HG03469 (cell line): ENCODE data around the gene IL23A.
A peak's percentile ranks its signal among the peaks of the same experiment; 100 is the strongest.

Experiments
- ATAC-seq: cut with Tn5 transposase; IDR thresholded peaks from one replicate; pipeline ENCODE4 v1.9.1; 2021; ENCODE audit warnings: mild to moderate bottlenecking, moderate library complexity, moderate number of reproducible peaks; ENCODE audit not compliant: unreplicated experiment

Gene IL23A

DNA sequence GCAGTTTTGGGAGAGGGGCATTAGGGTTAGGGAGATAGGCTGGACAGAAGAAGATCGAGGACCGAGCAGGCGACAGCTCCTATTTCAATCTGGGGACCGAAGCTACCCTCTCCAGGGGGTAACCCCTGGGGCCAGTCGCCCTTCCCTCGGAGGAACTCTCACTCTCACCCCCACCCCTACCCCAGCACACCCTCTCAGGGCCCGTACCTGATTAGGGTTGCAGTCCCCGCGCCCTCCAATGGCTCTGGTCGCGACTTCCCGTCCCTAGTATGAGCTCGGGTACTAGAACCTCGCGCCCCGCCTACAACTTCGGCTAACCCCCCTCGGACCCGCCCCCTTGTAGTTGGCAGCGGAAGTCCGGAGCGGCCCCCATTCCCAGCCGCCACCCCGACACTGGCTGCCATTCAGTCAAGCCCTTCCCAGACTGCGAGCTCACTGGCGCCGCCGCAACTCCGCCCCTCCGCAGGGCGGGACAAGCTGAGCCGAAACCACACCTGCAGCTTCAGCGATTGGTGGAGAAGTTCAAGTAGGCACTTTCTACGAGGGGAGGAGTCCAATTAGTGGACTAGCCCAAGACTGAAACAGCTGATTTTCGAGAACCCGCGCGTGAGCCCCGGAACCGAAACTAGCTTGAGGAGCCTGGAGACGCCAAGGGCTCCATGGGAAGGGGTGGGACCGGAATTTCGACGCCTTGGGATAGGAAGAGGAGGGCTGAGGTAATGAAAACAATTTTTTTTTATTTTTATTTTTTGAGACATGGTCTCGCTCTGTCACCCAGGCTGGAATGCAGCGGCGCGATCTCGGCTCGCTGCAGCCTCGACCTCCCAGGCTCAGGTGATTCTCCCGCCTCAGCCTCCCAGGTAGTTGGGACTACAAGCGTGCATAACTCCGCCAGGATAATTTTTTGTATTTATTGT, 21.4 kb downstream of the IL23A start, which contains the start of gene STAT2:
Gene STAT2 (minus strand): TSS at position 257 of the 917 bp plus-strand sequence. CDS start 3,536 bp downstream, outside the sequence.
- ATAC-seq = peak; percentile 90

DNA sequence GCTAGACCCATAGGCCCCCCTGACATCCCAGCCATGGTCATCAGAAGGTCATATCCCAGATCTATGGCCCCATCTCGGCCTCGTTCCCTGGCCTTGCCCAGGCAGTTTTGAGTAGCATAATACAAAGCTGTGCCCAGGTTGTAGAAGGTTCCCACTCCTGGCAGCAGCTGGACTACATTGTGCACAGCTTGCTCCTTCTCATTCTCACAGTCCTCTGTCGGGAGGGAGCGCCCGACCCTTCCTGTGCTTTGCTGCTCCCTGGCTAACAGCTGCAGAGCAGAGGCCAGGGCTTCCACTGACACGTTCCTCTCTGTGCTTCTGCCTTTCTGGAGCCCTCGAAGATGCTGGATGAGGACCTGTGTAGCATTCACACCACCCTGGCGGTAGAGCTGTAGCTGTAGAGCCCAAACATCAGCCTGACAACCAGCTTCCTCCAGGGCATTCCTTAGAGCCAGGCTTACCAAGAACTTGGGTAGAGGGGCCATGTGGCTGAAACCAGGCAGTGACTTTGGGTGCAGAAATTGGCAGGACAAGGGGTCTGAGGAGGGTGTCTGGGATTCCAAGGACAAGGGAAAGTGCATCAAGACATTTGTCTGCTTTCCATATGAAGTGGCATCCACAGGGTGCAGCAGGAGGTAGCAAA, 22.9 kb downstream of the IL23A start:
- no peak for ATAC-seq

DNA sequence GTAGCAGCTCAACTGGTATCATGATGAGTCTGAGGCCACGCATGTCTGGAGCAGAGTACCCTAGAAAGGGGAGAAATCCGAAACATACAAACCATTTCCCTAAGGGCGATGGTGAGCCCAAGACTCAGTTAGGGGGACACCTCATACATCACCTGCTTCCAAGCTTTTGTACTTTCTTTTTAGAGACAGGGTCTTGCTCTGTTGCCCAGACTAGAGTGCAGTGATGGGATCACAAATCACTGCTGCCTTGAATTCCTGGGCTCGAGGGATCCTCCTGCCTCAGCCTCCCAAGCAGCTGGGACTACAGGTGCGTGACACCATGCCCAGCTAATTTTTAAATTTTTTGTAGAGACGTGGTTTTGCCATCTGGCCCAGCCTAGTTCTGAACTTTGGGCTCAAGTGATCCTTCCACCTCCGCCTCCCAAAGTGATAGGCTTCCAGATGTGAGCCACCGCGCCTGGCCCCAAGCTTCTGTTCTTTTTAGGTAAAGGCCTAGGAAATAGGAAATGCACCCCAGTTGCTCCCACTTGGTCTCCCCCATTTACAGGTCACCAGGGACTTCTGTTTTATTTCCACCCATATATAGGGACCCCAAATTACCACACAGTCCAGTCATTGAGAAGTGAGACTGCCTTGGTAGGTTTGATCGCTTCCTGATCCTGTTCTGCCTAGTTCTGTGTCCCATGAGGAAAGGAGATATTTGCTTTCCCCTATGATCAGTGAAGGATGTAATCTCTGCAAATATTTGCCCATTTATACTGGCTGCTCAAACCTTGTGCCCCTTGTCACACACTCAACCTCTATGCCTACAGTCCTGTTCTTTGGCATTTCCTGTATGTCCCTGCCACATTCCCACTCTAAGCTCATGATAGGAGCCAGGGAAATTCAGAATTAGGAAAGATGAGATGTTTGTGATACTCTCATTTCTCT, 23.7 kb downstream of the IL23A start, which contains the start of gene APOF:
Gene APOF (minus strand): TSS at position 728 of the 930 bp plus-strand sequence. CDS start 112 bp downstream, at position 616.
- no peak for ATAC-seq

DNA sequence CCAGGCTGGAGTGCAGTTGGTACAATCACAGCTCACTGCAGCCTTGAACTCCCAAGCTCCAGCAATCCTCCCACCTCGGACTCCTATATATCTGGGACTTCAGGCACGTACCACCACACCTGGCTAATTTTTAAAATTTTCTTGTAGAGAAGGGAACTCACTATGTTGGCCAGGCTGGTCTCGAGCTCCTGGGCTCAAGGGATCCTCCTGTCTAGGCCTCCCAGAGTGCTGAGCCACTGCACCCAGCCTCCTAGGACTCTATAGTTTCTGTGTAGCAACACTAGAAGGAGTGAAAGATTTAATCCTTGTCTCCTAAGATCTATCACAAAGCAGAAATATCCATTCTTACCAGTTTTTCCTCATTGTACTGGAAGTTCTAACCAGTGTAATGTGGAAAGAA, 28.3 kb downstream of the IL23A start:
- no peak for ATAC-seq

DNA sequence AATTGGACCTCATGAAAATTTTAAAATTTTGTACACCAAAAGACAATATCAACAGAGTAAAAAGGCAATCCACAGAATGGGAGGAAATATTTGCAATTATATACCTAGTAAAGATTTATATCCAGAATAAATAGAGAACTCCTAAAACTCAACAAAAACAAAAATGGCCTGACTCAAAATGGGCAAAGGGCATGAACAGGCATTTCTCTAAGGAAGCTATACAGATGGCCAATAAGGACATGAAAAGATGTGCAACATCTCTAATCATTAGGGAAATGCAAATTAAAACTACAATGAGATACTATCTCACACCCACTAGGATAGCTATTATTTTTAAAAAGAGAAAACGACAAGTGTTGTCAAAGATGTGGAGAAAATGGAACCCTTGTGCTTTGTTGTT, 34.8 kb downstream of the IL23A start:
- ATAC-seq = no peak

DNA sequence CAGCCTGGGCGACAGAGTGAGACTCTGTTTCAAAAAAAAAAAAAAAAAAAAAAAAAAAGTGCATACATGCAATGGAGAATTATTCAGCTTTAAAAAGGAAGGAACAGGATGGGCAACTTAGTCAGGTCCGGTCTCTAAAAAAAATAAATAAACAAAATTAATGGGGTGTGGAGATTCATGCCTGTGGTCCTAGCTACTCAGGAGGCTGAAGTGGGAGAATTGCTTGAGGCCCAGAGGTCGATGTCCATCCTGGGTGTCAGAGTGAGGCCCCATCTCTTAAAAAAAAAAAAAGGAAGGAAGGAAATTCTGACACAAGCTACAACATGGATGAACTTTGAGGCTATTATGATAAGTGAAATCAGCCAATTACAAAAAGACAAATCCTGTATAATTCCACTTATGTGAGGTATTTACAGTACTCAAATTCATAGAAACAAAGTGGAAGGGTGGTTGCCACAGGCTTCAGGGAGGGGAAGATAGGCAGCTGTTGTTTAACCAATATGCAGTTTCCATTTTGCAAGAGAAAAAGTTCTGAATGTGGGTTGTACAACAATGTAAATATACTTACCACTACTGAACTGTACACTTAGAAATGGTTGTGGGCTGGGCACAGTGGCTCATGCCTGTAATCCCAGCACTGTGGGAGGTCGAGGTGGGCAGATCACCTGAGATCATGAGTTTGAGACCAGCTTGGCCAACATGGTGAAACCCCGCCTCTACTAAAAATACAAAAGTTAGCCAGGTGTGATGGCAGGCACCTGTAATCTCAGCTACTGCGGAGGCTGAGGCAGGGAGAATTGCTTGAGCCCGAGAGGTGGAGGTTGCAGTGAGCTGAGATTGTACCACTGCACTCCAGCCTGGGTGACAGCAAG, 36.3 kb downstream of the IL23A start:
- ATAC-seq = no peak

DNA sequence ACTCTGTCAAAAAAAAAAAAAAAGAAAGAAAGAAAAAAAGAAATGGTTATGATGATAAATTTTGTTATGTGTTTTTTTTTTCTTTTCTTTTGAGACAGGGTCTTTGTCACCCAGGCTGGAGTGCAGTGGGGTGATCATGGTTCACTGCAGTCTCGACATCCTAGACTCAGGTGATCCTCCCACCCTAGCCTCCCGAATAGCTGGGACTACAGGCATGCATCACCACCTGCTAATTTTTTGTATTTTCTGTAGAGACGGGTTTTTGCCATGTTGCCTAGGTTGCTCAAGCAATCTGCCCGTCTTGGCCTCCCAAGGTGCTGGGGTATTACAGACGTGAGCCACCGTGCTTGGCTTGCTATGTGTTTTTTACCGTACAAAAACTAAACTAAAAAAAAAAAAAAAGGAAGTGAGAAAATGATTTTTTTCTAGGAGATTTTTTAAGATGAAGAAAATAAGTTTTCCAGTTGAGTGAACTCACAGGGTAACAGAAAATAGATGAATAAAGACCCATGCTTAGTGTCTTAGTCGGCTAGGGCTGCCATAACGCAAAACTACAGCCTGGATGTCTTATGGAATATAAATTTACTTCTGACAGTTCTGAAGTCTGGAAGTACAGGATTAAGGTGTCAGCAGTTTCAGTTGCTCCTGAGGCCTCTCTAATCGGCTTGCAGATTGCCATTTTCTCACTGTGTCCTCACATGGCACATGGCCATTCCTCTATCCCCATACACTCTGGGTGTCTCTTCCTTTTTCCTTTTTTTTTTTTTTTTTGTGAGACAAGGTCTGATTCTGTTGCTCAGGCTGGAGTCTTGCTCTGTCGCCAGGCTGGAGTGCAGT, 37.1 kb downstream of the IL23A start:
- ATAC-seq = no peak

DNA sequence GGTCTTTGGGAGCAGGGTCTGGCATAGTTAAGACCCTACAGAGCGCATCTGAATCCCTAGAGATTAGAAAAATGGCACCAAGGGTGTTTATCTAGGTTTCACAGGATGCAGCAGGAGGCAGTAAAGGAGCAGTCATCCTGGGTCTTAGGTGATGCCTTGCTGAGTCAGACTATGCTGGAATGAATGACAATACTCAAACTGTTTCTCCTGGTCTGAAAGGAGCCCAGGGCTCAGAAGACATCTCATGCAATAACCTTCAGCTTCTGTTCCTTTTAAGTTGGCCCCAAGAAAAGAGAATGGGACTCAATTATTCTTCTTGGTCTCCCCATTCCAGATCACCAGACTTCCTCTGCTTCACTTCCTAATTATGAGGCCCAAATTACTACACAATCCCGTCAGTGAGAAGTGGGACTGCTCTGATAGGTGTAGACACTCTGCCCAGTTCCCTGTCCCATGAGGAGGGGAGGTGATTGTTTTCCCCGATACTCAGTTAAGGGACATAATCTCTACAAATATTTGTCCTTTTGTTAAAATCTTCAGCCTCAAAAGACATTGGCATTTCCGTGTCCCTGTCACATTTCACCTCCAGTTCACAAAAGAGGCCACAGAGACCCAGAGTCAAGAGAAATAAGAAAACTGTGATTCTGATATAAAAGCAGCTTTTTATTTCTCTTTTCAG, 38.8 kb downstream of the IL23A start:
- no peak for ATAC-seq

DNA sequence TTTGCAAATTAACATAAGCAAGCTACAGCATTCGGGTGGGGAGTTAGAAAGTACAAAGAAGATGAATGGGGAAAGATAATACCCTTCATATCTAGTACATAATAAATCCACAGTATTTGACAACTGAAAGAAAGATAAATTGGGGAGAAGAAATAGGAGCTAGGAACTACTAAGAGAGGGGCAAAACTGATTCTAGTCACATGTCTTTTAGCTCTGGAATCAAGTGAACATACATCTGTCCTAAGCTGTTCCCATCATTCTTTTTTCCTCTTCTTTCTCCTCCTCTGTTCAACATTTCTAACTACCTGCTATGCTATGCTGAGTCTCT, 39.3 kb downstream of the IL23A start:
- ATAC-seq = no peak

DNA sequence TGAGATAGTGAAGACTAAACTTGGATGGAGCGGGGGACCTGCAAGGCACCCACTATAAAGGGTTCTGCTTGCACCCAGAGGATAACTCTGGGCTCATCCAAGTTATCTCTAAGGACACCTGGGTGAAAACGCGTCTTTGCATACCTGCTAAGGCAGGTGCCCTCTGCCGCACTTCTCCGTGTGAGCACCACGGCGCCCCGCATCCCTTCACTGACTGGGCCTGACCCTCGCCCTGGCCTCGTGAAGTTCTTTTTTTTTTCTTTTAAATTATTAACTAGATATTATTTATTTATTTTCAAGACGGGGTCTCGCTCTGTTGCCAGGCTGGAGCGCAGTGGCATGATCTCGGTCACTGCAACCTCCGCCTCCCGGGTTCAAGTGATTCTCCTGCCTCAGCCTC, 43.9 kb downstream of the IL23A start:
- ATAC-seq = no peak

DNA sequence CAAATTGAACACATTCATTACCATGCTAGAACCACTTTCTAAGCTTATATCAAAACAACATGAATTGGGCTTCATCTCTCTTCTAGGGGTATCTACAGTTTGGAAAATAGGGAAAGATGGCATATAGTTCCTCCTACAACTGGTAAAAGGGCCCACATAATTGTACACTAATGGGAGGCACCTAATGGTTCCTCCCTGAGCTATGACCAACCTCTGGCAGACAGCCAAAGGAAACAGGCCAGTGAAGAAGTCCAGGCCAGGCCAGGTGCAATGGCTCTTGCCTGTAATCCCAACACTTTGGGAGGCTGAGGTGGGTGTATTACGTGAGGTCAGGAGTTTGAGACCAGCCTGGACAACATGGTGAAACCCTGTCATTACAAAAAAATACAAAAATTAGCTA, 47.2 kb downstream of the IL23A start:
- no peak for ATAC-seq

DNA sequence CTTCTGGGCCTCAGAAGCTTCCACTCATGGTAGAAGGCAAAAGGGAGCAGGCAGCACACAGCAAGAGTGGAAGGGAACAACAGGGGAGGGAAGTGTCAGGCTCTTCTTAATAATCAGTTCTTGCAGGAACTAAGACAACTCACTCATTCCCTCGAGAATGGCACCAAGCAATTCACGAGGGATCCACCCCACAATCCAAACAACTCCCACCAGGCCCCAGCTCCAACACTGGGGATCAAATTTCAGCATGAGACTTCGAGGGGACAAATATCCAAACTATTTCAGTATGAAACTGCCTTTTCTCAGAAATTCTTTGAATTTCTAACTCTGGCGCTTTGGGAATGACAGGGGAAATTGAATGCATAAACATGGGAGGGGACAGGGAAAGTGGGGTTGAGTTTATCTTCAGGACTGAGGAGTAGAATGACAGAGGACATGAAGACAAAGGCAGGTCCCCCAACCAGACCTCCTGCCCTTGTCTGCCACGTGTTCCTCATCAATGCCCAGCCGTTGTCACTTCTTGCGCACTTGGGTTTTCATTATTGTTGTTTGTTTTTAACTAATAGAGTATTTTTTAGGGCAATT, 48.6 kb downstream of the IL23A start:
- no peak for ATAC-seq

DNA sequence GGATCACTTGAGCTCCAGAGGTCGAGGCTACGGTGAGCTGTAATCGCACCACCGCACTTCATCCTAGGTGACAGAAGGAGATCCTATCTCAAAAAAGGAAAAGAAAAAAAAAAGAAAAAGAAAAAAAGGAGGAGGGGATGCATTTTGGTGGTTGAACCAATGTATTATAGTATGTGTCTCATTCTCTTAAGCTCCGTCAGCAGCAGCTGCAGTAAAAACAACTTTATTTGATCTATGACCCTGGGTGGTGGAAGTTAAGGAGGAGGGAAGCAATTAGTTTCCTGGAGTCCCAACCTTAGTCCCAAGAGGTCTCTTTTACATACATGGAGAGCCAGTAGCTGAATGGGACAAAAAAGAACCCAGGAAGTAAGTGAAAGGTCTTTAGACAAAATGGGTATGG, 50.7 kb downstream of the IL23A start:
- ATAC-seq = no peak
